Spleen (tissue), 11 donors: ENCODE results near the gene EIF4B. TPM values are rescaled to one million over a fixed set of nuclear protein-coding genes. Genes with fewer than 3 reads are reported as not detected.

ENCODE experiments used
- DNase-seq: peaks from one replicate; pipeline ENCODE4 v3.0.0-alpha.2; 2020
- H3K27ac ChIP-seq, 8 donors: fragments of 200-600 bp; sonication (generic) in 7 of 8; 1 replicate in 4 of 8; 2 replicates in 4 of 8; pipeline versions ENCODE4 v1.5.0 to v1.8.0; 2016 to 2021; ENCODE audit warnings: inconsistent platforms in 4 of 8, mild to moderate bottlenecking in 4 of 8, moderate library complexity in 1 of 8
- H3K27me3 ChIP-seq, 7 donors: fragments of 200-600 bp; sonication (generic) in 6 of 7; replicated peaks in 1 of 7; 1 replicate in 4 of 7; 2 replicates in 3 of 7; pipeline versions ENCODE4 v1.5.0 to v1.8.0; 2016 to 2021; ENCODE audit warnings: inconsistent platforms in 3 of 7, mild to moderate bottlenecking in 1 of 7
- H3K36me3 ChIP-seq, 6 donors: fragments of 200-600 bp; sonication (generic) in 5 of 6; 1 replicate in 4 of 6; 2 replicates in 2 of 6; pipeline versions ENCODE4 v1.5.0 to v1.8.0; 2016 to 2021; ENCODE audit warnings: inconsistent platforms in 2 of 6
- H3K4me1 ChIP-seq, 6 donors: fragments of 200-600 bp; sonication (generic) in 5 of 6; 1 replicate in 3 of 6; 2 replicates in 3 of 6; pipeline versions ENCODE4 v1.5.0 to v1.8.0; 2016 to 2021; ENCODE audit warnings: inconsistent platforms in 3 of 6
- H3K4me3 ChIP-seq, 8 donors: fragments of 200-600 bp; sonication (generic) in 7 of 8; 1 replicate in 4 of 8; 2 replicates in 4 of 8; pipeline versions ENCODE4 v1.5.0 to v1.8.0; 2016 to 2021; ENCODE audit warnings: inconsistent platforms in 4 of 8, mild to moderate bottlenecking in 4 of 8, moderate library complexity in 2 of 8
- H3K9me3 ChIP-seq, 8 donors: fragments of 200-600 bp; sonication (generic) in 7 of 8; 1 replicate in 4 of 8; 2 replicates in 4 of 8; pipeline versions ENCODE4 v1.5.0 to v1.8.0; 2016 to 2021; ENCODE audit warnings: inconsistent platforms in 4 of 8
- CTCF ChIP-seq, 11 experiments: fragments of 200-600 bp in 7 of 11; fragments of 450-650 bp in 4 of 11; sonication (generic) in 4 of 11; IDR thresholded peaks in 8 of 11; conservative IDR thresholded peaks in 3 of 11; 1 replicate in 7 of 11; 2 replicates in 4 of 11; pipeline versions ENCODE4 v1.4.0 to v1.8.0; 2016 to 2021; ENCODE audit warnings: antibody characterized with exemption in 11 of 11, inconsistent platforms in 4 of 11, mild to moderate bottlenecking in 1 of 11
- POLR2A ChIP-seq, 3 donors: fragments of 450-650 bp; IDR thresholded peaks; one replicate each; pipeline ENCODE4 v1.5.1; 2017; ENCODE audit warnings: antibody characterized with exemption in 3 of 3, mild to moderate bottlenecking in 1 of 3
- POLR2AphosphoS5 ChIP-seq, 3 donors: sonication (generic); formaldehyde crosslinking; IDR thresholded peaks; one replicate each; pipeline ENCODE4 v1.5.1; 2017; ENCODE audit warnings: antibody characterized with exemption in 3 of 3
- WGBS, 5 donors: extraction: QIAGEN DNeasy Blood & Tissue Kit in 3 of 5; methylation state at CpG; one replicate each; pipeline versions ENCODE4 v1.1.5 to v1.1.7; 2013 to 2018; 5-methylcytosine and 5-hydroxymethylcytosine counted together
- intact Hi-C: fragments of 100-400 bp; cut with DNase I; formaldehyde crosslinking; loops from one replicate; pipeline ENCODE4 v1.15.0; 2023; ENCODE audit warnings: low total_unique reads
- microRNA-seq, 3 donors: library from miRNA; unstranded; fragments of <30 nt; microRNA quantifications; one replicate each; pipeline versions ENCODE4 to v1.1.0, GENCODE V29; 2019 to 2020
- polyA plus RNA-seq, 3 donors: library from polyadenylated mRNA; stranded (reverse); fragments of 200-250 nt; gene quantifications; one replicate each; pipeline ENCODE4 v1.2.1, GENCODE V29; 2013
- small RNA-seq, 4 donors: library from RNA; depleted of rRNA; stranded (forward); fragments of <200 nt; gene quantifications; one replicate each; pipeline ENCODE3, GENCODE V24; 2016
- total RNA-seq, 7 donors: library from RNA; depleted of rRNA in 3 of 7; stranded (reverse); fragments of >200 nt in 3 of 7; fragmentation: NEBNext Ultra II Directional in 4 of 7; extraction: Animal tissue kit (Norgen Biotek cat#: 25700) in 4 of 7; gene quantifications; one replicate each; pipeline versions ENCODE4 v1.1.0 to v1.2.1, GENCODE V29; 2016 to 2021
- donor health status: healthy with polysubstance abuse.
- donor health status: DM: no; HTN: no; CAD: no; lungs with moderate emphysema.
- donor health status: DM: no; HTN: no; CAD: no.
- donor health status: Bipolar disorder and iron deficiency.
- donor health status: healthy.
- donor health status: DM: no; HTN: no; CAD: no.
- donor health status: DM: yes; HTN: yes; CAD: no.

EIF4B gene
- total and polyA plus RNA-seq, 10 donors = 105 to 490 (median 398) TPM

GRCh38 chr12:53086361-53086760 is 80.1 kb downstream of the EIF4B start:
- TF ChIP-seq POLR2AphosphoS5 (IDR thresholded peaks at IDR 0.05) = no peak
- TF ChIP-seq POLR2A (IDR thresholded peaks at IDR 0.05) = no peak
- no peak for TF ChIP-seq CTCF (IDR thresholded peaks at IDR 0.05 in 8 of 11, conservative IDR thresholded peaks at IDR 0.05 in 3 of 11)
- no peak for DNase-seq
- WGBS, 5 donors = 82 to 90% (median 87%) methylated on average over 3 of the region's 3 CpGs

GRCh38 chr12:53090105-53090504 is 83.8 kb downstream of the EIF4B start:
- H3K4me3 ChIP-seq = no peak overlapping the region
- DNase-seq = no peak
- TF ChIP-seq POLR2A (IDR thresholded peaks at IDR 0.05) (no peak), POLR2AphosphoS5 (IDR thresholded peaks at IDR 0.05) (no peak), CTCF (IDR thresholded peaks at IDR 0.05 in 8 of 11, conservative IDR thresholded peaks at IDR 0.05 in 3 of 11) (no peak)
- no peaks in the 10 kb centered on the region for H3K36me3 ChIP-seq
- 92 to 98% (median 93%) methylated on average over 6 of the region's 6 CpGs for WGBS, 5 donors
- peaks cover 0 to 14% (median 3%) of the 10 kb centered on the region in 6 donors for H3K4me1 ChIP-seq
- H3K27me3 ChIP-seq = no peaks in the 10 kb centered on the region
- no peak overlapping the region for H3K27ac ChIP-seq
- intact Hi-C loops = no loop called here
- H3K9me3 ChIP-seq = no peaks in the 10 kb centered on the region

More at GRCh38 chr12:53086361-53086760, 80.1 kb downstream of the EIF4B start:
- Histone ChIP-seq H3K27me3 (no peaks in the 10 kb centered on the region), H3K27ac (no peak overlapping the region), H3K36me3 (no peaks in the 10 kb centered on the region), H3K9me3 (peaks cover 0 to 3% (median 0%) of the 10 kb centered on the region in 8 donors), H3K4me1 (no peaks in the 10 kb centered on the region), H3K4me3 (no peak overlapping the region)
- intact Hi-C loops = no loop called here

GRCh38 chr12:53090554-53090953 is 84.3 kb downstream of the EIF4B start:
- intact Hi-C loops = no loop called here
- WGBS, 5 donors = 61 to 86% (median 68%) methylated on average over 2 of the region's 2 CpGs
- H3K36me3 ChIP-seq = no peaks in the 10 kb centered on the region
- no peak for TF ChIP-seq POLR2AphosphoS5 (IDR thresholded peaks at IDR 0.05)
- no peak for TF ChIP-seq POLR2A (IDR thresholded peaks at IDR 0.05)
- TF ChIP-seq CTCF (IDR thresholded peaks at IDR 0.05 in 8 of 11, conservative IDR thresholded peaks at IDR 0.05 in 3 of 11) = no peak
- peaks cover 0 to 14% (median 3%) of the 10 kb centered on the region in 6 donors for H3K4me1 ChIP-seq
- H3K27me3 ChIP-seq = no peaks in the 10 kb centered on the region
- DNase-seq = no peak
- H3K27ac ChIP-seq = no peak overlapping the region
- no peak overlapping the region for H3K4me3 ChIP-seq
- H3K9me3 ChIP-seq = no peaks in the 10 kb centered on the region

- H3K36me3 ChIP-seq = no peaks in the 10 kb centered on the region
- no peak for TF ChIP-seq CTCF (IDR thresholded peaks at IDR 0.05 in 8 of 11, conservative IDR thresholded peaks at IDR 0.05 in 3 of 11)
- TF ChIP-seq POLR2A (IDR thresholded peaks at IDR 0.05) = no peak
- no peak for TF ChIP-seq POLR2AphosphoS5 (IDR thresholded peaks at IDR 0.05)
- H3K4me1 ChIP-seq = peaks cover 0 to 26% (median 6%) of the 10 kb centered on the region in 6 donors
- intact Hi-C loops = no loop called here
- no peak for DNase-seq
- H3K9me3 ChIP-seq = no peaks in the 10 kb centered on the region
- WGBS, 5 donors = 85 to 92% (median 87%) methylated on average over 6 of the region's 6 CpGs
- no peak overlapping the region for H3K4me3 ChIP-seq
- peaks cover 0 to 5% (median 0%) of the 10 kb centered on the region in 7 donors for H3K27me3 ChIP-seq
- no peak overlapping the region for H3K27ac ChIP-seq
These were observed 85.5 kb downstream of the EIF4B start for GRCh38 chr12:53091756-53092155.

Small RNAs within 50 kb of the gene (microRNA-seq; reads per million reads assigned to microRNA genes)
- gene MIR6757 = 1.1 to 1.4 (median 1.4) reads per million in 3 donors

Small RNAs within 50 kb of the gene (small RNA-seq; reads per million reads assigned to genes)
- 0 to 0.21 (median 0) reads per million in 4 donors for gene MIR6757

Other genes starting within 250 kb of the EIF4B start
- not detected for gene KRT76, start 229.1 kb upstream of the EIF4B start, total RNA-seq
- not detected for gene KRT76, start 229.1 kb upstream of the EIF4B start, polyA plus RNA-seq
- not detected for gene KRT3, start 210.3 kb upstream of the EIF4B start, total RNA-seq
- gene KRT3, start 210.3 kb upstream of the EIF4B start, polyA plus RNA-seq = not detected
- gene KRT4, start 192.3 kb upstream of the EIF4B start, total RNA-seq = under 1 TPM in 1 of 7 donors, not detected in 6; 0.37 TPM
- gene KRT4, start 192.3 kb upstream of the EIF4B start, polyA plus RNA-seq = 1 to 10 TPM in 2 of 3 donors, under 1 TPM in 1; 0.55 to 3.4 (median 1.4) TPM
- gene KRT79, start 172.1 kb upstream of the EIF4B start, total RNA-seq = under 1 TPM in 1 of 7 donors, not detected in 6; 0.37 TPM
- under 1 TPM in 2 of 3 donors, not detected in 1; 0.15 to 0.19 TPM for gene KRT79, start 172.1 kb upstream of the EIF4B start, polyA plus RNA-seq
- not detected for gene KRT78, start 157.5 kb upstream of the EIF4B start, total RNA-seq
- gene KRT78, start 157.5 kb upstream of the EIF4B start, polyA plus RNA-seq = under 1 TPM in 2 of 3 donors, not detected in 1; 0.24 to 0.83 TPM
- gene KRT8, start 101.4 kb upstream of the EIF4B start, total RNA-seq = 10 to 100 TPM in 6 of 7 donors, 1 to 10 TPM in 1; 10.0 to 23.1 (median 18.6) TPM
- gene KRT8, start 101.4 kb upstream of the EIF4B start, polyA plus RNA-seq = 10 to 100 TPM; 16.3 to 21.8 (median 19.3) TPM
- gene KRT18, start 57.3 kb upstream of the EIF4B start, total RNA-seq = 10 to 100 TPM; 23.3 to 57.2 (median 26.0) TPM
- 10 to 100 TPM; 16.8 to 23.0 (median 18.4) TPM for gene KRT18, start 57.3 kb upstream of the EIF4B start, polyA plus RNA-seq
- 100 to 1,000 TPM in 6 of 7 donors, 10 to 100 TPM in 1; 72.4 to 301 (median 170) TPM for gene TNS2, start 43.6 kb downstream of the EIF4B start, total RNA-seq
- gene TNS2, start 43.6 kb downstream of the EIF4B start, polyA plus RNA-seq = 100 to 1,000 TPM in 1 of 3 donors, 10 to 100 TPM in 2; 36.6 to 159 (median 67.5) TPM
- gene SPRYD3, start 72.9 kb downstream of the EIF4B start, total RNA-seq = 10 to 100 TPM; 29.2 to 44.5 (median 36.4) TPM
- 10 to 100 TPM; 10.8 to 31.0 (median 15.9) TPM for gene SPRYD3, start 72.9 kb downstream of the EIF4B start, polyA plus RNA-seq
- 100 to 1,000 TPM in 2 of 7 donors, 10 to 100 TPM in 5; 35.2 to 183 (median 75.6) TPM for gene IGFBP6, start 91.2 kb downstream of the EIF4B start, total RNA-seq
- 100 to 1,000 TPM in 2 of 3 donors, 10 to 100 TPM in 1; 37.1 to 144 (median 130) TPM for gene IGFBP6, start 91.2 kb downstream of the EIF4B start, polyA plus RNA-seq
- gene SOAT2, start 97.0 kb downstream of the EIF4B start, total RNA-seq = under 1 TPM in 6 of 7 donors, not detected in 1; 0.37 to 0.80 (median 0.54) TPM
- 1 to 10 TPM in 1 of 3 donors, under 1 TPM in 2; 0.52 to 2.2 (median 0.99) TPM for gene SOAT2, start 97.0 kb downstream of the EIF4B start, polyA plus RNA-seq
- gene ZNF740, start 174.3 kb downstream of the EIF4B start, total RNA-seq = 10 to 100 TPM; 23.6 to 66.1 (median 45.1) TPM
- 10 to 100 TPM in 1 of 3 donors, 1 to 10 TPM in 2; 5.6 to 12.1 (median 7.5) TPM for gene ZNF740, start 174.3 kb downstream of the EIF4B start, polyA plus RNA-seq
- gene CSAD, start 174.5 kb downstream of the EIF4B start, total RNA-seq = 10 to 100 TPM; 33.7 to 73.0 (median 39.7) TPM
- gene CSAD, start 174.5 kb downstream of the EIF4B start, polyA plus RNA-seq = 10 to 100 TPM; 17.9 to 36.3 (median 34.1) TPM
- gene ITGB7, start 200.8 kb downstream of the EIF4B start, total RNA-seq = 10 to 100 TPM; 35.5 to 75.5 (median 62.2) TPM
- gene ITGB7, start 200.8 kb downstream of the EIF4B start, polyA plus RNA-seq = 10 to 100 TPM; 23.9 to 62.5 (median 46.5) TPM
- gene RARG, start 225.8 kb downstream of the EIF4B start, total RNA-seq = 10 to 100 TPM in 5 of 7 donors, 1 to 10 TPM in 2; 9.4 to 20.8 (median 14.4) TPM
- 10 to 100 TPM in 1 of 3 donors, 1 to 10 TPM in 2; 4.6 to 10.1 (median 4.9) TPM for gene RARG, start 225.8 kb downstream of the EIF4B start, polyA plus RNA-seq